GM19238 (cell line): Measurements from ENCODE around the gene EFHD2.
"Not testable (repeated sequence)": the region's sequence is repeated elsewhere in the genome, so short reads cannot be mapped to it uniquely, and the experiment has no call there.

Source experiments
- DNase-seq: peaks from one replicate; pipeline ENCODE4 v3.0.0; 2011; ENCODE audit warnings: low spot score; ENCODE audit not compliant: insufficient read length

The EFHD2 gene

GRCh38 chr1:15388201-15388880, 21.3 kb upstream of the EFHD2 start:
- DNase-seq: no peak

- DNase-seq: not testable (repeated sequence)
Observed at GRCh38 chr1:15389828-15390227, 19.9 kb upstream of the EFHD2 start.

- DNase-seq: no peak
Observed at GRCh38 chr1:15390667-15391066, 19.0 kb upstream of the EFHD2 start.

- DNase-seq: no peak
Observed at GRCh38 chr1:15391366-15391765, 18.3 kb upstream of the EFHD2 start.

- DNase-seq: no peak
Observed at GRCh38 chr1:15393475-15394257, 16.0 kb upstream of the EFHD2 start.

GRCh38 chr1:15394258-15394690, 15.4 kb upstream of the EFHD2 start:
- no peak for DNase-seq

GRCh38 chr1:15397236-15397635, 12.5 kb upstream of the EFHD2 start:
- DNase-seq: no peak

- no peak for DNase-seq
Observed at GRCh38 chr1:15399710-15400109, 10.0 kb upstream of the EFHD2 start.

GRCh38 chr1:15400627-15401026, 9.1 kb upstream of the EFHD2 start:
- no peak for DNase-seq

- DNase-seq: no peak
Observed at GRCh38 chr1:15401391-15402055, 8.2 kb upstream of the EFHD2 start.

GRCh38 chr1:15402809-15403450, 6.8 kb upstream of the EFHD2 start:
- DNase-seq: no peak

GRCh38 chr1:15403962-15404580, 5.6 kb upstream of the EFHD2 start:
- DNase-seq: no peak

GRCh38 chr1:15405106-15405850, 4.4 kb upstream of the EFHD2 start:
- no peak for DNase-seq

GRCh38 chr1:15406614-15407559, 2.8 kb upstream of the EFHD2 start:
- no peak for DNase-seq

- DNase-seq: no peak
Observed at GRCh38 chr1:15407580-15407979, 2.1 kb upstream of the EFHD2 start.

- no peak for DNase-seq
Observed at GRCh38 chr1:15408890-15409387, 749 bp upstream of the EFHD2 start.

GRCh38 chr1:15410223-15410883, 665 bp downstream of the EFHD2 start:
- peak; percentile 31 for DNase-seq

- DNase-seq: no peak
Observed at GRCh38 chr1:15410884-15411245, 1.2 kb downstream of the EFHD2 start.

GRCh38 chr1:15411593-15412137, 2.0 kb downstream of the EFHD2 start:
- DNase-seq: peak; percentile 77
